ENCODE measurements around the gene NSUN5.
"Not testable (repeated sequence)": the region's sequence is repeated elsewhere in the genome, so short reads cannot be mapped to it uniquely, and the experiment has no call there.

The NSUN5 gene

DNA sequence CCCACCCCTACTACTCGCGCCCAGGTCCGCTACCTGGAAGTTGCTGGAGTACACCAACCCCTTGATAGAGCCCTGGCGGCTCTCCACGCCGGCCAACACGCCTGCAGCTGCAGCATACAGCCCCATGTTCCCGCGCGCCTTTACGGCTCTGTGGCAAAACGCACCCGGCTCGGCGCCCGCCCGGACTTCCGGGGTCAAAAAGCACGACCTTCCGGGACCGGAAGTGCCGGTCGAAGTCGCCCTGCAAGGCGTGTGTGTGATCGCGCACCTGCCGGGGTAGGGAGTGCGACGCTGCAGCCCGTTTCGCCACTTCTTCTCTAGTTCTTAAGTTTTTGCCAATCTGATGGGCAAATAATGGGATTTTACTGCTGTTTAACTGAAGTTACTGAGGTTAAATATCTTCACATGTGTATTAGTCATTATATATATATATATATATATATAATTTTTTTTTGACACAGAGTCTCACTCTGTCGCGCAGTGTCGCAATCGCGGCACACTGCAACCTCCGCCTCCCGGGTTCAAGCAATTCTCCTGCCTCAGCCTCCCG, at the start of gene NSUN5:
Gene NSUN5 (minus strand): TSS at position 162 of the 550 bp plus-strand sequence. CDS start 36 bp downstream, at position 126.
- DNase-seq (ENCODE audit: low read depth) = peak; percentile 28

DNA sequence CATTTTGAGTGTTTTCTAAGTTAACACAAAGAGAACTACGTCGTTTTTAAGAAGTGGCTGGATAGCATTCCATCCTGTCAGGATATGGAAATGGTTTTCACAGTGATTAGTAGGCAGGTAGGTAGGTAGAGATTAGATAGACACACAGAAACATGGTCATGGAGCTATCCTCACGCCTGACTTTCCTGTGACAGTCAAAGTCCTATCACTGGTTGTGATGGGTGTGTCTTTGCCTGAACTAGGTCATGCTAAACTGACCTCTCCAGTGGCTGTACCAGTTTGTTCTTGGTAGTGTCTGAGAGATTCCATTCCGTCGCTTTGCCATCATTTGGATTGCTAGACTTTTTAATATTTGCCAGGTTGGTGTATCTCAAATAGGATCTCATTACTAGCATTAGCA, 47.5 kb upstream of the NSUN5 start:
- DNase-seq (ENCODE audit: low read depth) = no peak

DNA sequence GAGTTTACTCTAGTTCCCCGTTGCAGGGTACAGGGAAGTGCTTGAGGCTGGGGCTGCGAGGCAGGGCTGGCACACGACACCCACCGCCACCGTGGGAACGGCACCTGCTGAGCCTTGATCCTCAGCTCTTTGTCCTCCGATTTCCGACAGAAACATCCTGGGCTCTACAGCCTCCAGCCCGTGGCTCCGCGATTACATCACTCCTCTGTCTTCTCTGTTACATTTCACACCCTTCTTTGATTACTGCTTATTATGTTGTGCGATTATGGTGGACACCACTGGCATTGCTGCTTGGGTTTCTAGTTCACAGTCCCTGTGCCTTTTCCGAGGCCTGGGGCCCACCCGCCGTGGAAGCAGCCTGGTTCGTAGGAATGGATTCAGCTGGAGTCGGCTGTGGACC, 46.2 kb upstream of the NSUN5 start:
- DNase-seq (ENCODE audit: low read depth) = no peak

DNA sequence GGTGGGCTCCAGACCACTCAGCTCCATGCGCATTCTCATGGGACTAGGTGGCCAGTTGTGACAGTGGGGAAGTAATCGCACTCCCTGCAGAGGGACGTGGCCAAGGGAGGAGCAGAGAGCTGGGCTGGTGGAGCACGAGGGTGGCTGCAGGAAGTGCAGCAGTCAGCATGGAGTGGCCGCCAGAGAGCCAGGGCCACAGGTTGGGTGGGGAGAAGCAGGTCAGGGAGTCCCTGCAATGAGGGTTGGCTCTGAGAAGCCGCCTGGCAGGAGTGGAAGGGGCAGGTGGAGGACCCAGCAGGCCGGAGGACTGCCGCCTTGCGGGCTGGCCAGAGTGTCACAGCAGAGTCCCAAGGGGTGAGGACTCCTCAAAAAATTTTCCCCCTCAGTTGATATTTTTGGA, 45.6 kb upstream of the NSUN5 start:
- DNase-seq (ENCODE audit: low read depth) = no peak

DNA sequence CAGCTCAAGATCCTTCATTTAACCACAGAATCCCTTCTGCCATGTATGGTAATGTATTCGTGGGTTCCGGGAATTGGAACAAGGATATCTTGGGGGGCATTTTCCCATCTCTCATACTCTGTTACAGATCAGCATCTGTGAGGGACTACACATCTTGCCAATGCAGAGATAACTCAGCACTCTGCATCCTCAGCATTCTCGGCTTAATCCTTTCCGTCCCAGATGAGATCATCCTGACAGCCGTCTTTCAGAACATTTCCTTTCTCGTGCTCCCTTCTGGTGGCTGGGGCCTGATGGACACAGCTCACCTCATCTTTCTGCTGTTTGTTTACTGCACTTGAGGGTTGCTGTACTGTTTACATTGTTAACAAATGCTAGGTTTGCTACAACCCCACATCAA, 44.6 kb upstream of the NSUN5 start:
- DNase-seq (ENCODE audit: low read depth) = no peak

DNA sequence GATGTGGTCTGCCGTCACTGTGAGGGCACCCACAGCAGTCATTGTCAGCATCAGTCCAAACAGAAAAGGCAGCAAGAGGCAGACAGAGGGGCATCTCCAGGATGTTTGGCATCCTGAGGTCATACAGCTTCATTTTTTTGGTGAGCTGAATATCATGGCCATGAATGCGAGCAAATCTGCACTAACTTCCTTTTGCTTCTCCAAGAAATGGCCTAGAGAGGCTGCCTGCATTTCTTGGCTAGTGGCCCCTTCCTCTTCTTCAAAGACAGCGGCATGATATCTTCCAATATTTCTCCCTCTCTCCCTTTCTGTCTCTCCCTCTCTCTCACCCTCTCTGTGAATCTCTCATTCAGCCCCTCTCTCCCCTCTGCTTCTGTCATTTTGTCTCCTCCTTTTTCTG, 44.2 kb upstream of the NSUN5 start:
- no peak for DNase-seq (ENCODE audit: low read depth)

DNA sequence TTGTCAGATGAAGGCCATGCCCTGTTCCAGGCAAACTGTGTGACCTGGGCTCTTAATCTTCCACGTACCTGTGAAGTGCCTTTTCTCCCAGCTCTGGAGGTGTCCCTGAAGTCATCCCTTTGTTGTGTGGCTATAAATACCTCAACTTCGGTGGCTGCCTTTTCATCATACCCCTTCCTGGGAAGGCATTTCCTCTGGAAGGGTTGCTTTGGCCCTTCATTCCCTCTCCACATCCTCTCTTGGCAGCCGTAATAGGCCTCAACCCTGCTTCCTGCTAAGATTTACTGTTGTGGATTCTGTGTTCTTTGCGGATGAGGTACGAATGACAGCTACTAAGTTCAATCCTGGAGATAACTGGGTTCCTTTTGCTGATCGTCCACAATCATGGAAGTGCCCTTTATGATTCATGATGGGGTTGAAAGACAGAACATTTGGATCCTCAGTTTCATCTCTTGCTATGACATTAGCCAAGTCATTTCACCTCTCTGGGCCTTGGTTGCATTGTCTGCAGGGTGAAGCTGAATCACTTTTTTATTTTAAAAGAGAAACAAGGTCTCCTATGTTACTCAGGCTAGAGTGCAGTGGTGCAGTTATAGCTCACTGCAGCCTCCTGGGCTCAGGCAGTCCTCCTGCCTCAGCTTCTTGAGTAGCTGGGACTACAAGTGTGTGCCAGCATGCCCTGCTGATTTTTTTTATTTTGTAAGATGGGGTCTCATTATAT, 43.0 kb upstream of the NSUN5 start:
- DNase-seq (ENCODE audit: low read depth) = no peak

DNA sequence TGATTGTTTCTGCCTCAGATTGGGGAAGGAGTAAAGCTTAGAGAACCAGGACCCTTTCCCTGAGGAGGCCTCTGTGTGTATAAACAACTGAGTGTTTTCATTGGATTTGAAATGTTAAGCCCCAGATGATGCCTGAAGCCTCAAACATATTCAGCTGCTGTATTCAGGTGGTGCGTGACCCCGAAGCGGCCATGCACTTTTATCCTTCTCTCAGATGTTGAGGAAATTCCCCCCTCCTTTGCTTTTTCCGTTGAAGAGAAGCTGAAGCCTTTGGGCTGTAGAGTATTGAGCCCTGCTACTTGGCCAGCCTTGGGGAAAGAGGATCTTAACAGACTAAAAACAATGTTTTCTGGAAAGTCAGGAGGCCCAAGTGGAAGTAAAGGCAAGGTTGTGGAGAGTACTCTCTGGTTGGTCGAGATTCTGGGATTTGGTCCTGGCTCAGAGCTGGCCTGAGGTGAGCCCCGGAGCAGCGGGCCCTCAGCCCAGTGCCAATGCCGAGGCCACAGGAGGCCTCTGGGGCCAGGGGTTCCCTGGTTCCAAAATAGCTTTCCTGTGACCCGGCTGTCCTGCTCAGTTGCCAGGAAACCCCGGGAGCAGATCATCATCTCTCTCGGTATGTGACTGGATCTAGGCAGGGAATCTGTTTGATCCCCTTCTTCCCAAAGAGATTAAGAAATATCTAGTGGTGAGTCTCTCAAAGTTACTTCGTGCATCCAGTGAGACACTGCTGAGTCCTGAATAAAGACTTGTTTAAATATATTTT, 41.9 kb upstream of the NSUN5 start:
- no peak for DNase-seq (ENCODE audit: low read depth)

DNA sequence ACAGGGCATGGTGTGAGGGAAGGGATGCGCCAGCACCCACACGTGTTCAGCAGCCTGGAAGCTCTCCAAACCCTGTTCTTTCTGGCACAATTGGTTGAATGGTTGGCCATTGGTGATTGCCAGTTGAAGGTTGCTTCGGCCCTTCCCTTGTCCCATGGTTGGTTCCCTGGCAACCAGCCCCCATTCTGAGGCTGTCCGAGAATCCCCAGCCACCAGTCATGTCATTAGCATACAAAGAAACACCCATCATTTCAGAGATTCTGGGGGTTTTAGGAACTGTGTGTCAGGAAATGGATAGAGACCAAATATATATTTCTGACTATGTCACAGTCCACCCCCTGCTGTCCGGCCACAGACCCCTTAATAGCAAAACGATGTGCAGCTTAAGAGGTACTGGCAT, 41.1 kb upstream of the NSUN5 start:
- DNase-seq (ENCODE audit: low read depth) = no peak

DNA sequence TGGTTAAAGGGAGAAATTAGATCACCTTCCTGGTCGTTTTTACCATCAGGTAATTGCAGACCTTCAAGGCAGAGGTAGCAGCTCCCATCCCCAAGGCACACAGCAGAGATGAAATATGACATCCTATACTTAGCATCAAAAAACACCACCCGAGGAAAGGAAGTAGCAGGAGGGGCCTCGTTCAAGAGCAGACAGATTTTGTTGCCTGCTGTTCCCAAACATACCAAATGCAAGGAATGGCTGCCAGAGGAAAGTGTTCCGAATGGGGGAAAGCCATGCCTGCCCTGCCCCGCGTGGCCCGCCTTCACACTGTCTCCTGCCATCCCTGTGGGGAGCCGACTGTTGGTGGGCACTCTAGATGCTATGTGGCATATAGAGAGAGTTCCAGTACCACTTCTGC, 37.3 kb upstream of the NSUN5 start:
- DNase-seq (ENCODE audit: low read depth) = no peak

DNA sequence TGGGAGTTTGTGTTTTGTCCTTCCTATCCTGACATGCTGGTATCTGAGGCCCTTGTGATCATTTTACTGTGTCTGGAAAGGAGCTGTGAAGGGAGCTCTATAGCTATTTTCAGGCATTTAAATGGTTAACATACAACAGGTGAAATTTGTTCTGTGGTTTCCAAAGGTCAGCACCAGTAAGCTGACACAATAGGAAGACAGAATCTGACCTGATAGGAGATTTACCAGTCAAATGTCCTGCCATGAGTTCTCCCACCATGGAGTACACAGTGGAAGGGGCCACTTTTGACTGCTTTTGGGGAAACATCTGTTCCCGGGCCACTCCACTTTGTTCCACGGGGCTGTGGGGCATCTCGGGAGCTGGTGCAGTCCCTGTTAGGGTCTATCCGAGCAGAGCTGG, 36.9 kb upstream of the NSUN5 start:
- DNase-seq (ENCODE audit: low read depth) = no peak

DNA sequence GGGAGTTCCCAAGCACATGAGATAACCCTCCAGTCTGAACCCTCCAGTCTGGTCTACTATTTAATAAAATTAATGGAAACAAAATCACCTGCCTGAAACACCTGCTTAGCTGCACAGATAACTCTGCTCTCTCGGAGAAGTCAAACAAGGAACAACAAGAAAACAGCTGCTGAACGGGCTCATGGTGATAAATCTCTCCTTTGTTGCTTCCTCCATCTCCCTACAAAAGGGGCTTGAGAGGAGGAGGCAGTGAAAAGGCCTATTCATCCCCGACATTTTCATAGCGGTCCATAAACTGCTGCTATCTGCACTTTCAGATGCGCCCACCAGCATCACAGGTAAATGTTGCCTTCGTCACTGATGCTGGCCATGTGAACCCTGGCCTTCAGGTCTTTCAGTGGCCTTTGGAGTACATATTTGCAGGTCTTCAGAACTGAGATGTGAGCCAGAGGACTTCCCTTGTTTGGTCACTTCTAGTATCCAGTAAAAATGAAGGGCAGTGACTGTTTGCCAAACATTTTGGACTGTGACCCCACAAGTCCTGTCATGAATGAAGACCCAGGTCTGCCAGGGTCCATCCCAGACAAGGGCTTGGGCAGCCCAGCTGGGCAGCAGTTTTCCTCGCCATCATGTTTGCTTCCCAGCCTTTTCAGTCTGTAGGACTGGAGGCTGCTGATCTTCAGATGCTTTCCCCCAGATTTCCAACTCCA, 35.2 kb upstream of the NSUN5 start:
- DNase-seq (ENCODE audit: low read depth) = no peak

DNA sequence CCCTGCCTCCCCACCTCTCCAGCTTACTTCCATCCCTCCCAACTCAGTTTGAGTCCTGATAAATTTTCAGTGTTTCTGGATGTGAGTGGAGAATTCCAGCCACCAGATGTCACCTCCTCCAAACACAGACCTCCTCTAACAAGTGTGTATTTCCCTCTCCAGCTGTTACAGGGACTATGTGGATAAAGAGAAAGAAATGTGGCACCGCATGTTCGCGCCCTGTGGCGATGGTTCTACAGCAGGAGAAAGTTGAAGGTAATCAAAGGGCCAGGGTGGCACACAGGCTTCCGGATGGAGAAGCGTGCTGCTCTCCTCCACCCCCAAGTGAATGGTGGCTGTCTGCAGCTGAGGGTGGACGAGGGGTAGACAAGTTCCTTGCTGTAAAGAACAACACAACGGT, 34.0 kb upstream of the NSUN5 start:
- DNase-seq (ENCODE audit: low read depth) = no peak

DNA sequence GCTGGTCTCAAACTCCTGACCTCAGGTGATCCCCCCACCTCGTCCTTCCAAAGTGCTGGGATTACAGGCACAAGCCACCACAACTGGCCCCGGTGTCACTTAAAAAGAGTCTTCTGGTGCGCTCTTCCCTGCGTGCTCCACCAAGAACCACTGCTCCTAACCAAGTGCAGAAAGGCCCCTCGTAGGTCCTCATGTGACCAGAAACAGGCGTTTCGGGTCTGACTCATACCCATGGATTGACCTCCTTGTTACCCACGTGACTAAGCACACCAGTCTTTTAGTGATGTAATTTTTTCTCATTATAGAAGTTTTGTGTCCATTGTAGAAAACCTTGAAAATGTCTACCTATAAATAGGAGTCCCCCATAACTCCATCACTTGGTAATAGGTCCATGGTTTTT, 33.3 kb upstream of the NSUN5 start:
- DNase-seq (ENCODE audit: low read depth) = no peak

DNA sequence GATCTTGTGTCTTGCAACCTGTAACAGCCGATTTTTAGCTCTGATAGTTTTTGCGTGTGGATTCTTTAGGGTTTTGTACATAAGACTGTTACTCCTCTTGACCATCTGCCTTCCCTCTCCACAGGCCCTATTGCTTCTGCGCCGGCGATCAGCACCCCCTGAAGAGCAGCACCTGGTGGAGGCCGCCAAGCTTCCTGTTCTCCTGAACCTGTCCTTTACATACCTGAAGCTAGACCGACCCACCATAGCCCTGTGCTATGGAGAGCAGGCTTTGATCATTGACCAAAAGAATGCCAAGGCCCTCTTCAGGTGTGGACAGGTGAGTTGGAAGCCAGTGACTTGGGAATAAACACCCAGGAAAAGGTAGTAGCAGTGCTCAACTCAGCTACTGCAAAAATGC, 31.9 kb upstream of the NSUN5 start:
- DNase-seq (ENCODE audit: low read depth) = no peak

DNA sequence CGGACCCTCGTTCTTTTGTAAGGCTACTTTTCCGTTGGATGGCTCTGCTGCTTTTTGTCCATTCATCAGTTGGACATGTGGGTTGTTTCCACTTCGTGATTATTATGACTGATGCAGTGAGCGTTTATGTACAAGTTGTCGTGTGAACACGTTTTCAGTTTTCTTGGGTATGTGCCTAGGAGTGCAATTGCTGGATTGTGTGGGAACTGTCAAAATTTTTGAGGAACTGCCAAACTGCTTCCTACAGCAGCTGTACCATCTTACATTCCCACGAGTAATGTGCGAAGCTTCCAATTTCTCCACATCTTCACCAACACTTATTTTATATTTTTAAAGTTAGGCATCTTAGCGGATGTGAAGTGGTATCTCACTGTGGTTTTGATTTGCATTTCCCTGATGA, 29.7 kb upstream of the NSUN5 start:
- no peak for DNase-seq (ENCODE audit: low read depth)

DNA sequence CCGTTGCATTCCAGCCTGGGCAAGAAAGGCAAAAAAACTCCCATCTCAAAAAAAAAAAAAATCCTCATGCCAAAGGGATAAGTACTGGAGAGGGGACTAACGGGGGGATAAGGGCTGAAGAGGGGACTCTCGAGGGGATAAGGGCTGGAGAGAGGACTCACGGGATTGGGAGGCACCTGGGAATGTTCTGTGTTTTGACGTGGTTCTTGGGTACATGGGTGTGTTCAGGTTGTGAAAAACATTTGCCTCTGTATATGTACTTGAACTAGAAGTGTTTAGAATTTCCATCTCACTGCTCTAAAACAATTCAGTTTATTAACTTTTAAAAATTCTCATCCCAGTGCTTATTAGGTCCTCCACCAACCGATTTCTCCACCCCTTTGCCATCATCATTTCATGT, 23.8 kb upstream of the NSUN5 start:
- no peak for DNase-seq (ENCODE audit: low read depth)

DNA sequence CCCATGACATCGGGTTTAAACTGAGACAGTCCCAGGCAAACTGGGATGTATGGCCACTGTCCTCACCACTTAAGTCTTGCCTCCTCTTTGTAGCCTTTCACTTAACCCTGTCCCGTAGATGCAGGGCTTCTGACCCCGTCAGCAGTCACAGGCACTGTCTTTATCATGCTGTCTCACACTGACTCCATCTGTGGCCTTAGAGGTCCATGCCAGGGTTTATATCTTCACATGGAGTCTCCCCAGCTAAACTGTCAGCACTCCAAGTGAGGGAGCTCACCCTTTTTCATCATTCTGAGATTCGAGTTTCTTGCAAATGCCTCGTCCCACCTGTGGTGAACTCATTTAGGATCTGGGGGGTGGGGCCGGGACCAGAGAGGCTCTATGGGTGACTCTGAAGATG, 22.1 kb upstream of the NSUN5 start:
- no peak for DNase-seq (ENCODE audit: low read depth)

DNA sequence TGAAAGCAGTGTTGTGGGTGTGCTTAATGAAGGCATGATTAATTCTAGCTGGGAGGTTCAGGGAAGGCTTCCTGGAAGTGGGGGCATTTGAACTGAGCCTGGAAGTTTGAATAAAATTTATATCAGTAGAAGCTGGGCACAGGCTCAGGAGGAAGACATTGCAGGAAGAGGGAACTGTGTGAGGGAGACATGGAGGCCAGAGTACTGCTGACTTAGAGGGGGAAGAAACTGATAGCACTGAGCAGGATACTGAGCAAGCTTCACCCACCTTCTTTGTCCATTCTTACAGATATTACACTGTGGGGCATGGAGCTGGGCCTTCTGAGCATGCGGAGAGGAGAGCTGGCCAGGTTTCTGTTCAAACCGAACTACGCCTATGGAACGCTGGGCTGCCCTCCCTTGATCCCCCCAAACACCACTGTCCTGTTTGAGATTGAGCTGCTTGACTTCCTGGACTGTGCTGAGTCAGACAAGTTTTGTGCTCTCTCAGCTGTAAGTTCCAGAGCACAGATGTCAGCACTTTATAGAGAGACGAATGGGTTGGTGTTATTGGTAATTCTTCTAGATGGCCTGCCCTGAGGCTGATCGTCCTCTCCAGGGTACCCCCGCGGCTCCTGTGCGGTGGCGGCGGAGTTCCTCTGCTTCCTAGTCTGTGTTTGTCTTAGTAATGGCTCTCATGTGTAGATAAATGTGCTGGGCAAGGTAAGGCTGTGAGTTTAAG, 21.4 kb upstream of the NSUN5 start:
- no peak for DNase-seq (ENCODE audit: low read depth)

DNA sequence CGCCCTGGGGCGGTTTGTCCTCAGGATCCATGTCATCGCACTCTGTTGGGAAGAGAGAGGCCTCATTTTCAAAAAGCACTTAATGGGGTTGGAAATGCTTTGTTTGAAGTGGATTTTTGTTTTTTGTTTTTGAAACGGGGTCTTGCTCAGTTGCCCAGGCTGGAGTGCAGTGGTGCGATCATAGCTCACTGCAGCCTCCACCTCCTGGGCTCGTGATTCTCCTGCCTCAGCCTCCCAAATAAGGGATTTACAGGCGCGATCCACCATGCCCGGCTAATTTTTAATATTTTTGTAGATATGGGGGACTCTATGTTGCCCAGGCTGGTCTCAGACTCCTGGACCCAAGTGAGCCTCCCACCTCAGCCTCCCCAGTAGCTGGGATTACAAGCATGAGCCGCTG, 20.1 kb upstream of the NSUN5 start:
- DNase-seq (ENCODE audit: low read depth) = no peak

DNA sequence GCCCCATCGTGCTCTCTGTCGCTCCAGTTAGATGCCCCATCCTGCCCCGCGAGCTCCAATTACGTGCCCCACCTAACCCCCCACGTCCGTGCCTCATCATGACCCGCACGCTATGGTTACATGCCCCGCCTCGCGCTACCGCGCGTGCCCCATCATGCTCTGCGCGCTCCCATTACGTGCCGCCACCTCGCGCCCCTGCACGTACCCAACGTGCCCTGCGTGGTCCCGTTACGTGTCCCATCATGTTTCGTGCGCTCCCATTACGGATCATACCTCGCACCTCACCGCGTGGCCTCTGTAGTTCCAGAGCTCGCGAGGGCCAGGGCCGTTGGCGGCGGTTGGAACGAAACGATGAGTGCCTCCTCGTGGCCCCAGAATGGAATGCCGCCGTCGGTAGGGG, 19.3 kb upstream of the NSUN5 start, which contains the start of the genes FKBP6 and TRIM50:
Gene FKBP6 (plus strand): TSS at position 240 of the 400 bp plus-strand sequence. CDS start 268 bp downstream, outside the sequence.
Gene TRIM50 (minus strand): TSS at position 161 of the 400 bp plus-strand sequence. CDS start 3,295 bp downstream, outside the sequence.
- not testable (repeated sequence) for DNase-seq (ENCODE audit: low read depth)

DNA sequence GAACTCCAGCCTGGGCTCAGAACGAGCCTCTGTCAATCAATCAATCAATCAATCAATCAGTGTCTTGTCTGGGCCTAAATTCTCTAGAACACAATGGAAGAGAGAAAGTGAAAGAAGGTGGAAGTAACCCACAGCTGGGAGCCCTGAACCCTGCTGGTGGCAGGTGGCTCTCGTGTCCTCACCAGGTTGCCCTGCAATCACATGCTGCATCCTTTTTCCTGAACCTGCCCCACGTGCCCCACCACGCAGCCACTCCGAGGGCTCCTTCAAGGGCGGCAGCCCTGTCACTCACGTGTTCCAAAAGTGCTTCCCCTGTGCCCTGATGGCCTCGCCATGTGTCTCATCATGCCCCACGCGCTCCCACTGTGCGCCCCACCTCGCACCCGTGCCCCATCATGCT, 18.8 kb upstream of the NSUN5 start:
- not testable (repeated sequence) for DNase-seq (ENCODE audit: low read depth)
